Neural cell (in vitro differentiated cells): ENCODE results near the gene TNNT2.

ENCODE experiments used
- POLR2AphosphoS5 ChIP-seq: IDR thresholded peaks from 2 replicates; pipeline ENCODE4 v1.6.1; 2012
- RAD21 ChIP-seq: fragments of 450-650 bp; conservative IDR thresholded peaks from 2 replicates; pipeline ENCODE4 v1.6.1; 2014; ENCODE audit warnings: antibody characterized with exemption, mild to moderate bottlenecking, moderate library complexity
- TF ChIP-seq, protein P1 (sequence below): fragments of 450-650 bp; IDR thresholded peaks from 2 replicates; pipeline ENCODE4 v1.5.1; 2014; ENCODE audit warnings: antibody characterized with exemption, mild to moderate bottlenecking, moderate library complexity; ENCODE audit not compliant: poor library complexity, severe bottlenecking

DNA sequence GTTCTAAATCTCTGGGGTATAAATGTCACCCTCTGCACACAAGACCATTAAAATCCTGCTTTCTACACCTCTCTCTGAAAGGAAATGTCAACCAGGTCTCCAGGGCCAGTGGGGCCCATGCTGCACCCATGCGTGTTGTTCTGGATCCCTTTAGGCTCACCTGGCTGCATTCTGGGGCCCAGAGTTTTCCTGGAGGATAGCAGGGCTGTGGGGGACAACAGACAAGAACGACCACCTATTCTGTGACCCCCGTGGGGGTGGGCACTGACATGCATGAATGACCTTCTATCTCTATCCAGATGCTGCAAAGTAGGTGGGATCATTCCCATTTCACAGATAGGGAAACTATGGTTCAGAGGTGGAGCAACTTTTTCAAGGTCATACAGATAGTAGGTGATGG is 41.6 kb downstream of the TNNT2 start:
- TF ChIP-seq, protein P1, sequence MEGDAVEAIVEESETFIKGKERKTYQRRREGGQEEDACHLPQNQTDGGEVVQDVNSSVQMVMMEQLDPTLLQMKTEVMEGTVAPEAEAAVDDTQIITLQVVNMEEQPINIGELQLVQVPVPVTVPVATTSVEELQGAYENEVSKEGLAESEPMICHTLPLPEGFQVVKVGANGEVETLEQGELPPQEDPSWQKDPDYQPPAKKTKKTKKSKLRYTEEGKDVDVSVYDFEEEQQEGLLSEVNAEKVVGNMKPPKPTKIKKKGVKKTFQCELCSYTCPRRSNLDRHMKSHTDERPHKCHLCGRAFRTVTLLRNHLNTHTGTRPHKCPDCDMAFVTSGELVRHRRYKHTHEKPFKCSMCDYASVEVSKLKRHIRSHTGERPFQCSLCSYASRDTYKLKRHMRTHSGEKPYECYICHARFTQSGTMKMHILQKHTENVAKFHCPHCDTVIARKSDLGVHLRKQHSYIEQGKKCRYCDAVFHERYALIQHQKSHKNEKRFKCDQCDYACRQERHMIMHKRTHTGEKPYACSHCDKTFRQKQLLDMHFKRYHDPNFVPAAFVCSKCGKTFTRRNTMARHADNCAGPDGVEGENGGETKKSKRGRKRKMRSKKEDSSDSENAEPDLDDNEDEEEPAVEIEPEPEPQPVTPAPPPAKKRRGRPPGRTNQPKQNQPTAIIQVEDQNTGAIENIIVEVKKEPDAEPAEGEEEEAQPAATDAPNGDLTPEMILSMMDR = no peak
- TF ChIP-seq RAD21 (no peak), POLR2AphosphoS5 (no peak)
